HepG2 (cell line): ENCODE measurements around the gene SLC7A10.

ENCODE experiments used
- ARID5B ChIP-seq: IDR thresholded peaks from 2 replicates; pipeline ENCODE4 v1.4.0; 2020; ENCODE audit warnings: mild to moderate bottlenecking, missing genetic modification reagents
- CHD4 ChIP-seq: fragments of 200-600 bp; sonication (generic); IDR thresholded peaks from 2 replicates; pipeline ENCODE4 v1.7.0; 2017; ENCODE audit warnings: mild to moderate bottlenecking, low read length, borderline replicate concordance
- CTCF ChIP-seq: sonication (generic); formaldehyde crosslinking; IDR thresholded peaks from 2 replicates; pipeline ENCODE4 v1.5.0; 2020; ENCODE audit warnings: mild to moderate bottlenecking, missing genetic modification reagents, moderate library complexity
- EZH2 ChIP-seq: conservative IDR thresholded peaks from 2 replicates; pipeline ENCODE4 v1.6.1; 2012; ENCODE audit warnings: mild to moderate bottlenecking, low read depth, low read length, moderate library complexity
- NFE2L1 ChIP-seq: sonication (generic); formaldehyde crosslinking; IDR thresholded peaks from 2 replicates; pipeline ENCODE4 v1.4.0; 2020; ENCODE audit warnings: missing genetic modification reagents, mild to moderate bottlenecking, borderline replicate concordance
- PATZ1 ChIP-seq: sonication (generic); formaldehyde crosslinking; IDR thresholded peaks from 2 replicates; pipeline ENCODE4 v1.4.0; 2020; ENCODE audit warnings: missing genetic modification reagents
- POLR2AphosphoS2 ChIP-seq: IDR thresholded peaks from 2 replicates; pipeline ENCODE4 v1.6.1; 2011; ENCODE audit warnings: low read depth, low read length, improper control_type of control experiment
- TIGD3 ChIP-seq: sonication (generic); formaldehyde crosslinking; IDR thresholded peaks from 2 replicates; pipeline ENCODE4 v1.5.1; 2020; ENCODE audit warnings: mild to moderate bottlenecking, missing genetic modification reagents, borderline replicate concordance
- ZNF740 ChIP-seq: sonication (generic); formaldehyde crosslinking; IDR thresholded peaks from 2 replicates; pipeline ENCODE4 v1.4.0; 2020; ENCODE audit warnings: missing genetic modification reagents

- no peak for TF ChIP-seq CHD4
- TF ChIP-seq ARID5B (CRISPR knock-in tag), result no peak
- no peak for TF ChIP-seq PATZ1 (CRISPR knock-in tag)
- no peak for TF ChIP-seq TIGD3 (CRISPR knock-in tag)
- no peak for TF ChIP-seq ZNF740 (CRISPR knock-in tag)
- no peak for TF ChIP-seq POLR2AphosphoS2
- no peak for TF ChIP-seq NFE2L1 (CRISPR knock-in tag)
- no peak for TF ChIP-seq EZH2
- no peak for TF ChIP-seq CTCF (CRISPR knock-in tag)
These were observed 20.0 kb downstream of the SLC7A10 start for GRCh38 chr19:33205531-33206260.
